ENCODE measurements around the gene MAN1B1.

The MAN1B1 gene

GRCh38 chr9:137087409-137087925 is 682 bp downstream of the MAN1B1 start:
- H3K4me1 ChIP-seq (ENCODE audit: control insufficient read depth, insufficient read depth, low read length, poor library complexity, severe bottlenecking) = peaks cover 19% of the 10 kb centered on the region
- H3K4me3 ChIP-seq (ENCODE audit: insufficient read depth, low read depth, low read length, poor library complexity, severe bottlenecking) = peak overlapping the region; percentile 77
- H3K36me3 ChIP-seq (ENCODE audit: control insufficient read depth, insufficient read depth, low read length) = peaks cover 14% of the 10 kb centered on the region
- DNase-seq = no peak
- H3K27ac ChIP-seq (ENCODE audit: insufficient read depth, low read length, poor library complexity, severe bottlenecking) = peak overlapping the region; percentile 92
- no peaks in the 10 kb centered on the region for H3K27me3 ChIP-seq (replicated peaks; ENCODE audit: control insufficient read depth, insufficient read depth, low read length, poor library complexity, severe bottlenecking)
- H3K9me3 ChIP-seq (ENCODE audit: control insufficient read depth, low read length) = no peaks in the 10 kb centered on the region

DNA sequence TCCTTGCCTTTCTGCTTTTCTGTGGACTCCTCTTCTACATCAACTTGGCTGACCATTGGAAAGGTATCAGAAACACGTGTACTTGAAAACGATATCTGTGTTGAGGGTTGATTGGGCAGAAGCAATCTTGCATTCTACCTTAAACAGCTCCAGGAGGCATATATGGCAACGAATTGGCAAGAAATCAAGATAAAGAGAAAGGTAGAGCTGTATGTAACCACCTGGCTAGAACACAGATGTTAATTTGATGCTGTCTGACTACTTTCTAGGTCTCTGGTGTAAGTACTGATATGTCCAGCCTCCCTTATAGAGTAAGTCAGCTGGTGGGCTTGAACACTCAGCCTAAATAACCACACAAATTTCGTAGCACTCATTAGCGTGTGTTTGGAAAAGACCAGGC is 1.3 kb downstream of the MAN1B1 start:
- peaks cover 13% of the 10 kb centered on the region for H3K36me3 ChIP-seq (ENCODE audit: control insufficient read depth, insufficient read depth, low read length)
- H3K4me1 ChIP-seq (ENCODE audit: control insufficient read depth, insufficient read depth, low read length, poor library complexity, severe bottlenecking) = peaks cover 19% of the 10 kb centered on the region
- no peak overlapping the region for H3K4me3 ChIP-seq (ENCODE audit: insufficient read depth, low read depth, low read length, poor library complexity, severe bottlenecking)
- no peaks in the 10 kb centered on the region for H3K9me3 ChIP-seq (ENCODE audit: control insufficient read depth, low read length)
- H3K27me3 ChIP-seq (replicated peaks; ENCODE audit: control insufficient read depth, insufficient read depth, low read length, poor library complexity, severe bottlenecking) = no peaks in the 10 kb centered on the region
- H3K27ac ChIP-seq (ENCODE audit: insufficient read depth, low read length, poor library complexity, severe bottlenecking) = no peak overlapping the region
- DNase-seq = no peak

DNA sequence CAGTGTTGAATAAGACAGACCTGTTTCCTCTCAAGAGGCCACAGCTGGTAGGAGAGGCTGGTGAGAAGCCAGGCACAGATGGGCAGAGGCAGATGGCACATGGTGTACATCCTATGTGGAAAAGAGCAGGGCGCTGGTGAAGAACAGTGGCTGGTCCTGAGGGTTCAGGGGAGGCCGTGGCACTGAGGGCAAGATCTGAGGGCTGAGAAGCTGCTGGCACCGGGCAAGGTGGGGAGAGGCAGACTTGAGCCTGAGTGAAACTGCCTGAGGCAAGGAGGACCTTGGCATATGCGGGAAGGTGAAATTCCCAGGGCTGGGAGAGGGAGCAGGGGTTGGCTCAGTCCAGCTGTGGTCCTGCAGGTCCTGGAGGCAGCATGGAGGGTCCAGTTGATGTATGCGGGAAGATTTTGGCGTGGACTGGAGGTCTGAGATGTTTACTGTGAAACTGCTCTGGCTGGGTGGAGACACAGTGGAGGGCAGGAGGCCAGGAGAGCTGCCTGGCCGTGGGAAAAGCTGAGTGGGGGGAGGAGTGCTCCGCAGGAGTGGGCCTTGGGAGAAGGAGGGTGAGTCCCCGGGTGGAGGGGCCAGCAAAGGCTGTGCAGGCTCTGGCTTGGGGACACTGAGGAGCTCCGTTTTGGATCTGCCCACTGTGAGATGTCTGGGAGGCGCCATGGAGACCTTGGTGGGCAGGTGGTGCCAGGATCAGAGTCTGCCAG is 2.6 kb downstream of the MAN1B1 start:
- no peak overlapping the region for H3K27ac ChIP-seq (ENCODE audit: insufficient read depth, low read length, poor library complexity, severe bottlenecking)

GRCh38 chr9:137095664-137096517 is 9.1 kb downstream of the MAN1B1 start:
- Histone ChIP-seq H3K4me3 (ENCODE audit: insufficient read depth, low read depth, low read length, poor library complexity, severe bottlenecking) (peak overlapping the region; percentile 27), H3K4me1 (ENCODE audit: control insufficient read depth, insufficient read depth, low read length, poor library complexity, severe bottlenecking) (peaks cover 23% of the 10 kb centered on the region), H3K27me3 (replicated peaks; ENCODE audit: control insufficient read depth, insufficient read depth, low read length, poor library complexity, severe bottlenecking) (no peaks in the 10 kb centered on the region), H3K36me3 (ENCODE audit: control insufficient read depth, insufficient read depth, low read length) (peaks cover 44% of the 10 kb centered on the region), H3K27ac (ENCODE audit: insufficient read depth, low read length, poor library complexity, severe bottlenecking) (peak overlapping the region; percentile 68), H3K9me3 (ENCODE audit: control insufficient read depth, low read length) (no peaks in the 10 kb centered on the region)
- peak; percentile 76 to 80 (median 77) for DNase-seq

More for the DNA sequence above, 2.6 kb downstream of the MAN1B1 start:
- no peaks in the 10 kb centered on the region for H3K27me3 ChIP-seq (replicated peaks; ENCODE audit: control insufficient read depth, insufficient read depth, low read length, poor library complexity, severe bottlenecking)
- H3K9me3 ChIP-seq (ENCODE audit: control insufficient read depth, low read length) = no peaks in the 10 kb centered on the region
- no peak for DNase-seq
- peaks cover 13% of the 10 kb centered on the region for H3K36me3 ChIP-seq (ENCODE audit: control insufficient read depth, insufficient read depth, low read length)
- H3K4me1 ChIP-seq (ENCODE audit: control insufficient read depth, insufficient read depth, low read length, poor library complexity, severe bottlenecking) = peaks cover 19% of the 10 kb centered on the region
- no peak overlapping the region for H3K4me3 ChIP-seq (ENCODE audit: insufficient read depth, low read depth, low read length, poor library complexity, severe bottlenecking)

DNA sequence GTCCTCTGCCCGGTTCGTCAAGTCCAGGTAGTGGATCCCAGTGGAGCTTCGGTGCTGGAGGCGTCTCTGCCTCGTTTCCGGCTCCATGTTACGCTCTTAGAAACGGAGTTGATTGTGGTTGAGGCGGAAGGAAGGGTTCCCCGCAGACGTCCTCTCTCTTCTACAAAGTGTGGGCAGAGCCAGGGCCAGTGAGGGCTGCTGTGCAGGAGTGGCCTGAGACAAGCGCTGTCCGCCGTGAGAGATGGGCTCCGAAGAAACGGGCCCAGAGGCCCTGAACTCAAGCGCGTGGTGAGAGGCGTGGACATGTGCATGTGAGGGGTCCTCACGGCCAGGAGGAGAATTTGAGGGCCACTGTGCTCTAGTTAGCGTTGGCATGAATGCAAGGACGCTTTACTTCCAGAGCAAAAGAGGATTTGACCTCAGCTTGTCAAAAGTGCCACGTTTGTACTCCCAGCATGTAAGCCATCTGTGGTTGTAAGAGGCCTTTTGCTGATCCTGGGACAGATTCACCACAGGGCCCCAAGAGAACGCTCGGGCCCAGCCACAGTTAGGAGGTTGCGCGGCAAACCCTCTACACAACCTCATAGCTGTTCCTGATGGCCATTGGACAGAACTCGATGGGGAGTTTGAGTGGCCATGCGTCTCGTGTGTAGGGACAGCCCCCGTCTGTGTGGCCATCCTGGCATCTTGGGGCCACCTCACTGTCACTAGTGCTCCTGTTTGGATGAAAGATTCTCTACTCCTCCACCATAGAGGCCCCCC is 10.2 kb downstream of the MAN1B1 start:
- peak overlapping the region; percentile 68 for H3K27ac ChIP-seq (ENCODE audit: insufficient read depth, low read length, poor library complexity, severe bottlenecking)
- H3K36me3 ChIP-seq (ENCODE audit: control insufficient read depth, insufficient read depth, low read length) = peaks cover 51% of the 10 kb centered on the region
- peak overlapping the region; percentile 27 for H3K4me3 ChIP-seq (ENCODE audit: insufficient read depth, low read depth, low read length, poor library complexity, severe bottlenecking)
- no peak for DNase-seq
- no peaks in the 10 kb centered on the region for H3K9me3 ChIP-seq (ENCODE audit: control insufficient read depth, low read length)
- no peaks in the 10 kb centered on the region for H3K27me3 ChIP-seq (replicated peaks; ENCODE audit: control insufficient read depth, insufficient read depth, low read length, poor library complexity, severe bottlenecking)
- peaks cover 23% of the 10 kb centered on the region for H3K4me1 ChIP-seq (ENCODE audit: control insufficient read depth, insufficient read depth, low read length, poor library complexity, severe bottlenecking)

GRCh38 chr9:137097761-137098462 is 11.1 kb downstream of the MAN1B1 start:
- H3K27me3 ChIP-seq (replicated peaks; ENCODE audit: control insufficient read depth, insufficient read depth, low read length, poor library complexity, severe bottlenecking) = no peaks in the 10 kb centered on the region
- peaks cover 57% of the 10 kb centered on the region for H3K36me3 ChIP-seq (ENCODE audit: control insufficient read depth, insufficient read depth, low read length)
- no peak overlapping the region for H3K4me3 ChIP-seq (ENCODE audit: insufficient read depth, low read depth, low read length, poor library complexity, severe bottlenecking)
- DNase-seq = no peak
- no peaks in the 10 kb centered on the region for H3K9me3 ChIP-seq (ENCODE audit: control insufficient read depth, low read length)
- H3K4me1 ChIP-seq (ENCODE audit: control insufficient read depth, insufficient read depth, low read length, poor library complexity, severe bottlenecking) = peaks cover 23% of the 10 kb centered on the region
- no peak overlapping the region for H3K27ac ChIP-seq (ENCODE audit: insufficient read depth, low read length, poor library complexity, severe bottlenecking)

GRCh38 chr9:137099231-137099630 is 12.4 kb downstream of the MAN1B1 start:
- no peaks in the 10 kb centered on the region for H3K27me3 ChIP-seq (replicated peaks; ENCODE audit: control insufficient read depth, insufficient read depth, low read length, poor library complexity, severe bottlenecking)
- H3K27ac ChIP-seq (ENCODE audit: insufficient read depth, low read length, poor library complexity, severe bottlenecking) = no peak overlapping the region
- peaks cover 23% of the 10 kb centered on the region for H3K4me1 ChIP-seq (ENCODE audit: control insufficient read depth, insufficient read depth, low read length, poor library complexity, severe bottlenecking)
- DNase-seq = no peak
- no peaks in the 10 kb centered on the region for H3K9me3 ChIP-seq (ENCODE audit: control insufficient read depth, low read length)
- H3K36me3 ChIP-seq (ENCODE audit: control insufficient read depth, insufficient read depth, low read length) = peaks cover 67% of the 10 kb centered on the region
- no peak overlapping the region for H3K4me3 ChIP-seq (ENCODE audit: insufficient read depth, low read depth, low read length, poor library complexity, severe bottlenecking)

DNA sequence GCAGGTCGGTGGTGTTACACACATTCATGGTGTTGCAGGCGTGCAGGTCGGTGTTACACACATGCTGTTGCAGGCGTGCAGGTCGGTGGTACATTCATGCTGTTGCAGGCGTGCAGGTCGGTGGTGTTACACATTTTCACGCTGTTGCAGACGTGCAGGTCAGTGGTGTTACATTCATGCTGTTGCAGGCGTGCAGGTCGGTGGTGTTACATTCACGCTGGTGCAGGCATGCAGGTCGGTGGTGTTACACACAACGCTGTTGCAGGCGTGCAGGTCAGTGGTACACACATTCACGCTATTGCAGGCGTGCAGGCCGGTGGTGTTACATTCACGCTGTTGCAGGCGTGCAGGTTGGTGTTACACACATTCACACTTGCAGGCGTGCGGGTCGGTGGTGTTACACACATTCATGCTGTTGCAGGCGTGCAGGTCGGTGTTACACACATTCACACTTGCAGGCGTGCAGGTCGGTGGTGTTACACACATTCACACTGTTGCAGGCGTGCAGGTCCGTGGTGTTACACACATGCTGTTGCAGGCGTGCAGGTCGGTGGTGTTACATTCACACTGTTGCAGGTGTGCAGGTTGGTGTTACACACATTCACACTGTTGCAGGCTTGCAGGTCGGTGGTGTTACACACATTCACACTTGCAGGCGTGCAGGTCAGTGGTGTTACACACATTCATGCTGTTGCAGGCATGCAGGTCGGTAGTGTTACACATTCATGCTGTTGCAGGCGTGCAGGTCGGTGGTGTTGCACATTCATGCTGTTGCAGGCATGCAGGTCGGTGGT is 16.6 kb downstream of the MAN1B1 start:
- Histone ChIP-seq H3K4me1 (ENCODE audit: control insufficient read depth, insufficient read depth, low read length, poor library complexity, severe bottlenecking) (no peaks in the 10 kb centered on the region), H3K27ac (ENCODE audit: insufficient read depth, low read length, poor library complexity, severe bottlenecking) (no peak overlapping the region), H3K27me3 (replicated peaks; ENCODE audit: control insufficient read depth, insufficient read depth, low read length, poor library complexity, severe bottlenecking) (no peaks in the 10 kb centered on the region), H3K9me3 (ENCODE audit: control insufficient read depth, low read length) (no peaks in the 10 kb centered on the region), H3K36me3 (ENCODE audit: control insufficient read depth, insufficient read depth, low read length) (peaks cover 87% of the 10 kb centered on the region), H3K4me3 (ENCODE audit: insufficient read depth, low read depth, low read length, poor library complexity, severe bottlenecking) (no peak overlapping the region)
- DNase-seq = no peak

Measured in effector memory CD4-positive, alpha-beta T cell (primary cell).